Epithelial cell of esophagus (primary cell): ENCODE results near the gene ASIP.
"Not testable (repeated sequence)": the region's sequence is repeated elsewhere in the genome, so short reads cannot be mapped to it uniquely, and the experiment has no call there.

ENCODE experiments used
- DNase-seq: peaks from one replicate; pipeline ENCODE4 v3.0.0; 2010; ENCODE audit warnings: low read depth
- H3K4me3 ChIP-seq: 2 replicates; pipeline ENCODE4 v1.5.1; 2011; ENCODE audit warnings: mild to moderate bottlenecking, low read length, control low read depth
- CTCF ChIP-seq: IDR thresholded peaks from 2 replicates; pipeline ENCODE4 v1.5.1; 2011; ENCODE audit warnings: low read depth, mild to moderate bottlenecking, low read length, control low read depth, inconsistent platforms; ENCODE audit not compliant: insufficient read depth; ENCODE audit errors: missing control alignments

ASIP gene

GRCh38 chr20:34240693-34241615, at the start of gene ASIP:
Gene ASIP (plus strand): TSS chr20:34241423. CDS start chr20:34260375, 18,952 bp downstream.
- TF ChIP-seq CTCF: no peak
- DNase-seq: no peak

GRCh38 chr20:34193051-34193450, 48.2 kb upstream of the ASIP start:
- no peak overlapping the region for H3K4me3 ChIP-seq
- TF ChIP-seq CTCF: no peak
- no peak for DNase-seq

More at GRCh38 chr20:34240693-34241615, at the start of gene ASIP:
- H3K4me3 ChIP-seq: no peak within 1 kb of the TSS

- no peak for DNase-seq
- no peak overlapping the region for H3K4me3 ChIP-seq
- TF ChIP-seq CTCF: no peak
Observed at GRCh38 chr20:34199183-34199582, 42.0 kb upstream of the ASIP start.

- DNase-seq: no peak
- no peak overlapping the region for H3K4me3 ChIP-seq
- no peak for TF ChIP-seq CTCF
Observed at GRCh38 chr20:34200023-34200422, 41.2 kb upstream of the ASIP start.

- H3K4me3 ChIP-seq: no peak overlapping the region
- no peak for DNase-seq
- TF ChIP-seq CTCF: no peak
Observed at GRCh38 chr20:34201531-34201930, 39.7 kb upstream of the ASIP start.

- H3K4me3 ChIP-seq, DNase-seq: not testable (repeated sequence)
Observed at GRCh38 chr20:34205172-34205880, 35.9 kb upstream of the ASIP start.

- no peak for DNase-seq
- no peak overlapping the region for H3K4me3 ChIP-seq
- no peak for TF ChIP-seq CTCF
Observed at GRCh38 chr20:34209111-34209510, 32.1 kb upstream of the ASIP start.
